Transverse colon (tissue), 3 donors: Measurements from ENCODE around the gene SF3B4.

ENCODE experiments used
- CTCF ChIP-seq, 5 experiments: fragments of 200-600 bp in 3 of 5; fragments of 450-650 bp in 2 of 5; sonication (generic) in 3 of 5; IDR thresholded peaks; 1 replicate in 2 of 5; 2 replicates in 3 of 5; pipeline ENCODE4 v1.5.1; 2016 to 2017; ENCODE audit warnings: antibody characterized with exemption in 5 of 5, inconsistent platforms in 3 of 5, mild to moderate bottlenecking in 2 of 5, moderate library complexity in 1 of 5
- POLR2A ChIP-seq: fragments of 450-650 bp; IDR thresholded peaks from one replicate; pipeline ENCODE4 v1.6.1; 2016; ENCODE audit warnings: antibody characterized with exemption, mild to moderate bottlenecking, moderate library complexity

GRCh38 chr1:149962736-149963135 is 35.1 kb upstream of the SF3B4 start:
- TF ChIP-seq CTCF (IDR thresholded peaks at IDR 0.05) (no peak), POLR2A (no peak)
